HG03159 (cell line): ENCODE data around the gene TTC21A.
"Not testable (repeated sequence)": the region's sequence is repeated elsewhere in the genome, so short reads cannot be mapped to it uniquely, and the experiment has no call there.

ENCODE experiments used
- ATAC-seq: cut with Tn5 transposase; IDR thresholded peaks from one replicate; pipeline ENCODE4 v1.9.1; 2021; ENCODE audit warnings: mild to moderate bottlenecking, moderate library complexity; ENCODE audit not compliant: unreplicated experiment

The TTC21A gene

DNA sequence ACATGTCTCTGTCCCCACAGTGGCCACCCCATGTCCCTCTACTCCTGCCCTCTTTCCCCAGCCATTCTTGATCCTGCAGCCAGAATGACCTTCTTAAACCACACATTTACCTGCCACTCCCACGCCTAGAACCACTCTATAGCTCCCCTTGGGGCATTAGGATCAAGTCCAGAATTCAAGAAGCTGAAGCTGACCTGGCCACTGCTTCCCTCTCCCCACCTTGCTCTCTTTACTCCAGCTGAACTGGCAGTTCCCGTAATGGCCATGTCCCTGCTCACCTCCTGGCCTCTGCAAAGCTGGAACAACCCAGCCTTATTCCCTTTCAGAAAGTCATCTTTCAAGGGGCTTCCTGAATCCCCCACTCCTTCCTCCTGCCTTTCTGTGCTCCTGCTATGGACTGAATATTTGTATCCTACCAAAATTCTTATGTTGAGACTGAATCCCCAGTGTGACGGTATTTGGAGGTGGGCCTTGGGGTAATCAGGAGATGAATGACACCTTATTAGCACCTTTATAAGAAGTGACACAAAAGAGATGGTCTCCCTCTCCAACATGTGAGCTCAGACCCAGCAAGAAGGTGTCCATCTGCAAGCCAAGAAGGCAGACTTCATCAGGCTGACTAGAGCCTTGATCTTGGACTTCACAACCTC, 42.1 kb downstream of the TTC21A start:
- ATAC-seq: no peak

DNA sequence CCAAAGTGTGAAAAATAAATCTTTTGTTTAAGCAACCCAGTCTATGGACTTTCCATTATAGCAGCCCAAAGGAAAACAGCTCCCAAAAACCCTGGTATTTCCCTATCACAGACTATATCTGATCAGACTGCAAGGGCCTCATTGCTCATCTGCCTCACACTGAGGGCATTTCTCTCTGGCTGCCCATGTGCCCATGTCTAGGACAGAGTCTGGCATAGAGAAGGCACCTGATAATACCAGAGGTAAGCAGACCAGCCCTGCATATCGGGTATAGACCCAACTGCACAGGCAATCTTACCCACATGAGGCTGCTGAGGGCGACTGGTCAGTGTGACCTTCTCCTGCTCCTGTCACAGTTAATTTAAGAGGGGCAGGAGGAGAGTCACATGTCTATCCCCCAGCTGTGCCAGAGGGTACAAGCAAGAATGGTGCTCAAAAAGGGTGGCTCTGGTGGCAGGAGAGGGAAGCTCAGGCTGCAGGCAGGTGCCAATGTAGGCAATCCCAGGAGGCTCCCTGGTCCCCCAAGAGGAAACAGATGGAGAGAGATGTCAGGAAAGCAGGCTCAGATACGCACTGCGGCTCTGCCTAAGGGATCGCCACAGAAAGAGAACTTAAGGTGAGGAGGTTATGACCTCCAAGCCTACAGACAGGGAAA, 42.8 kb downstream of the TTC21A start:
- no peak for ATAC-seq

DNA sequence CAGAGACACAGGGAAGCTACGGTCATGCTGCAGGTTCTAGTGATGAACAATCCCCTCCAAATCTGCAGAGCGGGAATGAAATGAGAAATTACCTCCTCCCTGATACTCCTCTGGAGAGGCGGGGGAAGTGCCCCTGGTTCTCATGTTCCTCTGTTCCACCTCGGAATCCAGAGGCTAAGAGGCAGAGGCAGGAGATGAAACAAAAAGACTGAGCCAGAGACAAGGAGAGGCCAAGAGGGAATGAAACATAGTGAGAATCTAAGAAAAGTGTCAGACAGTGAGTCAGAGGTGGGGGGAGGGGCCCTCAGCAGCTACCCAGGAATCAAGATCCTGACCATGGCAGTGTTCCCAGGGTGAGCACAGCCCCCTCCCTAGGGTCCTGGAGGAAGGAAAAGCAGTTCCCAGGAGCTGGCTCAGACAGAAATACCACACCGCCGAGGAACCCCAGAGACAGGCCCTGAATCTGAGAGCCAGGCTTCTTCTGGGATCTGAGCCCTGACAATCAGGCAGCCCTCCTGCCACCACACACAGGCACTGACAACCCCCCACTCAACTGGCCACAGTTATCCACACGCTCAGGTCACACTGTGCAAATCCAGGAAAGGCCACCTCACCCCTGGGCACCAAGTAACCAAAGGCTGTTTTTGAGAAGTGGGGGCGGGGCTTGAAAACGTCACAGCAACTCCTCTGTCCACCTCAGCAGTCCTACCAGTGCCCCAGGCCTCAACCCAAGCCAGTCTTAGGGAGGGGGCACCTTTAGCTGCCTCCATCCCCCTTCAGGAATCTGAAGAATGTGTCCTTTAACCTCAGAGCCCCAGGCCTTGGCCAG, 43.5 kb downstream of the TTC21A start:
- no peak for ATAC-seq

DNA sequence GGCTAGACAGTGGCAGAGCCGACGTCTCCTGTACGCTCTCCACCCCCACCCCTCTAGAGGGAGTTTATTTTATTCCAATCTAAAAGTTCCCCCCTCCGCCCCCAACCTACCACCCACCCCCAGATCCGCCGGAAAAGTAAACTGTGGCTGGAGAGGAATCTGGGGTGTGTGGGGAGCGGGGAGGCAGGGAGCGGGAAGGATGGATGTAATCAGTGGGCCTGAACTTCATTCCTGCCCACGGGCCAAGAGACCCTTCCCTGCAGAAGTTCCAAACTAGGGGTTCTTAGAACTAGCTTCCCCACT, 46.4 kb downstream of the TTC21A start:
- no peak for ATAC-seq

DNA sequence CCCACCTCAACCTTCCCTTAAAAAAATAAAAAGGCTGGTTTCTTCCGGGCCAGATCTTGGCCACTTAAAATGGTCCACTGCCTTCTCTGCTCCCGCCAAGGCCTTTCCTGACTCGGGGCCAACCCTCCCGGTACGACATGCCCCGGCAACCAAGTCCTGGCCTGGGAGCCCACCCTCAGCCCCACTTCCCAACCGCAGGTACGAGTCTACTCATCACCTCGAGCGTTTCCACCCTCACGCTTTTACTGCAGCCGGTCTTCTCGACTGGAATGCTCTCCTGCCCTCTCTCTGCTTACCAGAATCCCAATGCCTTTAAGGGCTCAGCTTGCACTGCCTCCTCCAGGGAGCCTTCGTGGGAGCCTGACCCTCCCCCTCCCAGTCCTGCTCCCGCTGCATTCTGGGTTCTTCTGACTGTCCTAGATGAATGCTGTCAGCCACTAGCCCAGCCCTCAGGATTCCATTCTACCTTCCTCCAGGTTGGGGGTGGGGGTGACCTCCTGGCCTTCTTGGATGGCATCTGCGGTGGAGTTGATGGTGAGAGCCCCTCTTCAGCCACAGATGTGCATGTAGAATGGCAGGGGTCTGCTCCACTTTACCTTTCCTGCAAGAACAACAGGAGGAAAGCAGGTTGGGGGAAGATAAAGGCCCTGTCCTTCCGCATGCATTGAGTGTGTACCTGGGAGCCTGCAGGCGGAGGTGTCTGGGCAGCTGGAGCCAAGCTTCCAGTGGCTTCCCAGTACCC, 47.0 kb downstream of the TTC21A start:
- no peak for ATAC-seq

DNA sequence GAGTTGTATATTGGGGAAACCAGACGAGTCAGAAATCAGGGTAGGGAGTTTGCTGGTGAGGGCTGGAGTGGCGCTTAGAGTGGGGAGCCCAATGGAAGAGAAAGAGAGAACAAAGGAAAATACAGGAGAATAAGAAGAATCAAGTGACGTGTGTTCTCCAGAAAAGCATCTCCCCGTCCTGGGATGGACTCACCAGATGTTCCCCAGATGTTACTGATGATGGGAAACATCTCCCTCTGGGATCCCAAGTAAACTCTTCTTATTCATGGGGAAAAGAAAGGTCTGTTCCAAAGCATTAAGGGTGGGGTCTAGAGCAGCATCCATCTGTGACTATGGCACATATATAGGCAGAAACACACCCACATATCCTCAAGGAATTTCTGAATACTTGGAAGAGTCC, 48.9 kb downstream of the TTC21A start:
- no peak for ATAC-seq

DNA sequence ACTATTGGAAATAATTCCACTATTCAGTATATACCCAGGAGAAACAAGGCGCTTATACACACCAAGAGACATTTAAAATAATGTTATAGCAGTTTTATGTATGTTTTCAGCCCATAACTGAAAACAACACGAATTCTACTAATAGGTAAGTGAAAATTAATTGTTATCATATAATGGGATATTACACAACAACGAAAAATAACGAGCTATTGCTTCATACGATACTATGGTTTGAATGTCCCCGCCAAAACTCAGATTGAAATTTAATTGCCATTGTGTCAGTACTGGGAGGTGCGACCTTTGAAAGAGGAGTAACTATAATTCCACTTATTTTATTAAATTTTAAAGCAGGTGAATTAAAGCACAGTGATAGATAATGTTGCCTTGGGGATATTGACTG, 49.9 kb downstream of the TTC21A start:
- ATAC-seq: no peak

DNA sequence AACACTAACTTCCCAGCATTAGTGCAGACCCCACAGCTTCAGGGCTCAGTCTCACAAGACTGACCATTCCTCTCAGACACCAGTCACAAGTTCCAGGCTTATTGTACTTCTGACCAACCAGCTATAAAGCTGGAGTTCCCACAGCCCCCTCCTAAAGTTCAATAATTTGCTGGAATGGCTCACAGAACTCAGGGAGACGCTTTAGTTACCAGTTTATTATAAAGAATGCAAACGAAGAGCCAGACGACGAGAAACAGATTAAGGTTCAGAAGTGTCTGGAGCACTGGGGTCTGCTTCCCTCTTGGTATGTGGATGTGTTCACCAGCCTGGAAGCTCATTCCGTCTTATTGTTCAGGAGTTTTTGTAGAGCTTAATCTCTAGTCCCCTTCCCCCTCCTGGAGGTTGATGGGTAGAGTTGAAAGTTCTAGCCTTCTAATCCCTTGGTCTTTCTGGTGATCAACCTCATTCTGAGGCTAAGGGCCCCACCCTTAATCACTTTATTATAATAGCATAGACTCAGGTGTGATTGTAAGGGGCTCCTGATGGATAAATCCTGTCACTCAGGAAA, 50.8 kb downstream of the TTC21A start:
- ATAC-seq: no peak

DNA sequence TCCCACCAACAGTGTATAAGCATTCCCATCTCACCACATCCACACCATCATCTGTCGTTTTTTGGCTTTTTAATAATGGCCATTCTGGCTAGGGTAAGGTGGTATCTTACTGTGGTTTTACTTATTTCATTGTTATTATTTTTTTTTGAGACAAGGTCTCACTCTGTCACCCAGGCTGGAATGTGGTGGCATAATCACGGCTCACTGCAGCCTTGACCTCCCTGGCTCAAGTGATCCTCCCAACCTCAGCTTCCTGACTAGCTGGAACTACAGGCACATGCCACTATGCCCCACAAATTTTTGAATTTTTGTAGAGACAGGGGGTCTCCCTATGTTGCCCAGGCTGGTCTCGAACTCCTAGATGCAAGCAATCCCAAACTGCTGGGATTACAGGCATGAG, 56.9 kb downstream of the TTC21A start:
- no peak for ATAC-seq

DNA sequence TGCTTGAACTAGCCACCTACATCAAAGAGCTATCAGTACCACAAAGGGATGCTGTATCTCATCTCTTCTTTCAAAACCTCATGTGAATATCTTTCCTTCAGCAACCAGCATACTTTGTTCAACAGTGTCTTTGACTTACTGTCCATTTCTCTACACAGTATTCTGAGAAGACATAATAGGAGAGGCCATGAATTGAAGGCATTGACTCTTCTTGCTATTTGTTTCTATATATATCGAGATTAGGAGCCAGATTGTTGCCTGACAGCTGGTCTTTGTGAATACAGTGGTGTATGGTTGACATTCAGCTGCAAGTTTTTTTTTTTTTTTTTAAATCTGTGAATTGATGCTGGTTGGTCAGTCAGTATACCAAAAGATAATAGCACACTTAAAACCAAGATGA, 58.0 kb downstream of the TTC21A start:
- ATAC-seq: no peak

DNA sequence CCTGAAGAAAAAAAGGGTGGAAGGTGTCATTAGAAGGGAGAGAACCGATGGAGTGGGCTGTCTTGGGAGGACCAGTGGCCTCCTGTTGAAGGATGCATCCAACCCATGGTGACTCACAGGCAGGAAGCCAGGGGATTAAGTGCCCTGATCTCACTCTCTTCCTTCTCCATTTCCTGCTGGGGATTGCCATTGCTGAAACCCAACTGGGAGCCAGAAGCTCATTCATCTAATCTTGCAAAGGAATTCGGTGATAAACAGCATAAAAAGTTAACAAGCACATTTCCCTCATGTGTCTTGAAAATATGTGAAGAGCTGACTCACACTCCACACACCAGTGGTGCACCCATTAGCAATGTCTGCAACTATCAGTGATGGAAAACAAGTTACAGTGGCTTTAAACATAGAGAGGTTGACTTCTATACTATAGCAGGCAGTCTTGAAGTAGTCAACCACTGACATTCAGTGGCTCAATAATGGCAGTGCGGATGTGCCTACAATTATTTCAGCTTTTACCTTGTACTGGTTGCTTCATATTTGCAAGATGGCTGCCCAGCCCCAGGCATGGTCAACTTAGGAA, 58.7 kb downstream of the TTC21A start:
- no peak for ATAC-seq

DNA sequence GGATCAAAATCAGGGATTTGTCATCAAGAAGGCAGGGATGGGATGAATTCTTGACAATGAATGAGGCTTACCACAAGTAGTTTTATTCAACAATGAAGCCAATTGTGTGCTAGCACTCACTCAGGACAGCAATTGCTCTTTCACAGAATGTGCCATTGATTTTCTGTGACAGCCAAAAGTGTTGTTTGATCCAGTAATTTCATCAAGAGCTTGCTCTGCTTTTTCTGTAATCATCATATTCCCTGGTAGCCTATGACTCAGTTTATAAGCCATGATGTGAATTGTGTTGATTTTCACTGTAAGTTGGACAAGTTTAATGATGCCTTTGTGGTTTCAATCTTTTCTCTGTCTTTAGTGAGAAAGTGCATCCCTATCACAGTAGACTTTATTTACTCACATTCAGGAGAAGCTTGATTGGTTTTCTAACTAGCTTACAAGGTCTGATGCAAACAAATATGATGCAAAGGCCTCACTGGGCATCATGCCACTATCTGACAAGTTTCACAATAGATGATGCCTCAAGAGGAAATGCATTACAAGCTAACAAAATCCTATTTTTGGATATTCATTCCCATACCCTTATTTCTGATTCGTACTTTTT, 59.6 kb downstream of the TTC21A start:
- ATAC-seq: no peak

DNA sequence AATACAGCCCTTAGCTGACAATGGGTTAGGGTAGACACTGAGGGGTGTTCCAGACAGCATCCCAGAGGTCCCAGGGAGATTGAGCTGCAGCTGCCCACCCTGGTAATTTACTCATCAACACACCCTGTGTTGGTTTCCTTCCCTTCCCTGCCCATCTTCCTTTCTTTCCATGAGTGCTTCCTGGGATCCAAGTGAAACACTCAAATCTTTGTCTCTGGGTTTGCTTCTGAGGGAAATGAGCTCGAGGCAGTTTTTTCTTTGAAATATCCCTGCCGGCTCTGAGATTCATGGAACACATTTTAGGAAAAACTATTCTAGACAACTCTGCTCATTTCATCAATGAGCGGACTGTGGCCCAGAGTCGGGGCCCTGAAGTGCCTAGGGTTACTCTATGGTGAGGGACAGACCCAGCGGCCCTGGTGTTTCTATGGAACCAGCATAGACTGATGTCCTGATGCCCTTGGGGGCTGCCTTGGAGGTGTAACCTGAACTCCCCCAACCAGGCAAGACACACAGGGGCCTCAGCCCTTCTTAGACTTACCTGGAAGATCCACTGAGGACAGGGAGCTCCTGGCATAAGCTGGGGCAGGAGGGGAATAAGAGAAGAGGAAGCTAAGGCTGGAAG, 60.8 kb downstream of the TTC21A start:
- ATAC-seq: no peak

DNA sequence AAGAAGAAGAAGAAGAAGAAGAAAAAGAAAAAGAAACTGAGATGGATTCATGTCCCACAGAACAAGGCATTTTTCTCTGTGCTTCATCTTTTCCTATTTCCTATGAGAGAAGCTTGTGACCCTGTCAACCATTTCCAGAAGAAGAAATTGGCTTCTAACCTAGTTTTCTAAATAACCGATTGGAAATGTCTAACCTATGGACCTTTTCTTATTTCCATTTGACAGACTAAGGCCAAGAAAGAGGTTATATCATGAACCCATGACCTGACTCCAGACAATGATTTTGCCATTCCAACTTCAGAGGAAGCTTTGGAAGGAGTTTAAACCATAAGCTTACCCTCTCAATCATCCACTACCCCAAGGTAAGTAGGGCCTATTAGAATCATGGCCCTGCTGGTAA, 62.2 kb downstream of the TTC21A start:
- no peak for ATAC-seq

DNA sequence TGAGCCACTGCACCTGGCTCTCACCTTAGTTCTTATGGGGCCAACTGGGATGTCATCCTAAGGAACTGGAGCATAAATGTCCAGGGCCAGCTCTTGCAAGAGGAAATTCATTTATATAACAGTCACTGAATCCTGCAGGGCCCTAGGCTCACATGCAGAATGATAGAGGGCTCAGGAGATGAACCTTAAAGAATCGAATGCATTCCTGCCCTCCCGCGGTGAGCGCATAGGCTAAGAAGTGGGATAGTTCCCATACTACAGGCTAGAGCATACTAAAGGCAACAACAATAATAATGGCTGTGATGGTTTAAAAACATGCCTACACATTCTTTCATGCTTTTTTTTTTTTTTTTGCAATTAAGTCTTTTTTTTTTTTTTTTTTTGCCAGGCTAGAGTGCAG, 63.0 kb downstream of the TTC21A start:
- ATAC-seq: no peak

DNA sequence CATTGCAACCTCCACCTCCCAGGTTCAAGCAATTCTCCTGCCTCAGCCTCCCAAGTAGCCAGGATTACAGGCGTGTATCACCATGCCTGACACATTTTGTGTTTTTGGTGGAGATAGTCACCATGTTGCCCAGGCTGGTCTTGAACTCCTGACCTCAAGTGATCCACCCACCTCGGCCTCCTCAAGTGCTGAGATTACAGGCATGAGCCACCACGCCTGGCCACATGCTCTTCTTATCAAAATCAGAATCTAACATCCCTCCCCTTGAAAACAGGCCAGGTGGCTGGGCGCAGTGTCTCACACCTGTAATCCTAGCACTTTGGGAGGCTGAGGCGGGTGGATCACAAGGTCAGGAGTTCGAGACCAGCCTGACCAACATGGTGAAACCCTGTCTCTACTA, 63.4 kb downstream of the TTC21A start:
- not testable (repeated sequence) for ATAC-seq

DNA sequence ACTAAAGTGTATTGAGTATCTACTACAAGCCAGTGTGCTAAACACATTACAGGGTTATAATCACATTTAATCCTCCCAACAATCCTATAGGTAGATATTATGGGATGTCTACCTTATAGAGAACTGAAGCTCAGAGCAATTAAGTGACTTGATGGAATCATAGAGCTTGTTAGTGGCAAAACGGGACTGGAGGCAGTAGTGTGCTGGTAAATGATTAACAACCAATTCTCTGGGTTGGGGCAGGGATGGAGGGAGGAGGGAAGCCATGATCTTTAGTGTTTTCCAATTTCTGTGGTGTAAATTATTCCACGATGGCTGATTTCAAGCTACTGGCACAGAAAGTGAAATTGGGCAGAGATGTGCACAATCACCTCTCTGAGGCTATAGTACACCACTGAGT, 64.4 kb downstream of the TTC21A start:
- no peak for ATAC-seq

DNA sequence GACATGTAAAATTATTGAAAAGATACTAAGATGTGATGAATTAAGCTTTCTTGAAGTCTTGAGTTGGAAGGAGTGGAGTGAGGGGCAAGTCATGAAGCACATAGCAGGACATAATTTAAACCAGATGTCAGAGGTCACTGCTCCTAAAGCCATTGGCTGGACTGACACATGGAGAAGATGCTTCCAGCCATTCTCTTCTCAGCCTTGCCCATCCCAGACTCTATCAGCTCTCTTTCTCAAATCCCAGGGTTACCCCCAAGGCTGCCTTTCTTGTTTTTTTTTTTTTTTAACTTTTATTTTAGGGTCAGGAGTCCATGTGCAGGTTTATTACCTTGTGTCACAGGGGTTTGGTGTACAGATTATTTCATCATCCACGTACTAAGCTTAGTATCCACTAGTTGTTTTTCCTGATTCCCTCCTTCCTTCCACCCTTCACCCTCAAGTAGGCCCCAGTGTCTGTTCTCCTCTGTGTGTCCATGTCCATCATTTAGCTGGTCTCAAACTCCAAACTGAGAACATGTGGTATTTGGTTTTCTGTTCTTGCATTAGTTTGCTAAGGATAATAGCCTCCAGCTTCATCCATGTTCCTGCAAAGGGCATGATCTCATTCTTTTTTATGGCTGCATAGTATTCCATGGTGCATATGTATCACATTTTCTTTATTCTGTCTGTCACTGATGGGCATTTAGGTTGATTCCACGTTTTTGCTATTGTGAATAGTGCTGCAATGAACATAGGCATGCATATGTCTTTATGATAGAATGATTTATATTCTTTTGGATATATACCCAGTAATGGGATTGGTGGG, 66.0 kb downstream of the TTC21A start:
- ATAC-seq: no peak

DNA sequence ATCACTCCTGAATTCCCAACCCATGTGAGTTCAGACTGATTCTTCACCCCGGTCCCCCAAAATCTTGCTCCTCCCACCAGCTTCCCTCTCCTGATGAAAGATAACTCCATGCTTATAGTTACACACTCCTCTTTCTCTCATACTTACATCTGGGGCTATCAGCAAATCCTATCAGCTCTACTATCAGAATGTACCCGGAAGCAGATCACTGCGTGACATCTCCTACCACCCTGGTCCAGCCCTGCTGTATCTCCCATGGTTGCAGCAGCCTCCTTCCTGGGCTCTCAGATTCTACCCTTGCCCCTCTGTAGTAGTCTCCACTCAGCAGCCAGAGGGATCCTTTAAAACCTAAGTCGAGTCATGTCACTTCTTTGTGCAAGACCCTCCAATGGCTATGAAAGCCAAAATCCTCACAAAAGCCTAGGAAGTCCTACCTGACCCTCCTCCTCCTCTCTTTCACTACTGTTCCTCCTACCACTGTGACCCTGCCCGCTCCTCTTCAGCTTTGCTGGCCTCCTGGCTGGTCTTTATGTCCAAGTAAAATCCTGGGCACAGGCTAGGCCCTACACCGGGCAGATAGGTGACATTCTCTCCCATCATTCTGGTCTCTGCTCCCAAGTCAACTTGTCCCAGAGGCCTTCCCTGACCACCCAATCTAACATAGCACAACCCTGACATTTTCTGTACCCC, 68.7 kb downstream of the TTC21A start:
- no peak for ATAC-seq
